ENCODE measurements around the gene OR9A4. TPM values are rescaled to one million over a fixed set of nuclear protein-coding genes. Genes with fewer than 3 reads are reported as not detected.
"Not testable (repeated sequence)": the region's sequence is repeated elsewhere in the genome, so short reads cannot be mapped to it uniquely, and the experiment has no call there.

Gene OR9A4, protein sequence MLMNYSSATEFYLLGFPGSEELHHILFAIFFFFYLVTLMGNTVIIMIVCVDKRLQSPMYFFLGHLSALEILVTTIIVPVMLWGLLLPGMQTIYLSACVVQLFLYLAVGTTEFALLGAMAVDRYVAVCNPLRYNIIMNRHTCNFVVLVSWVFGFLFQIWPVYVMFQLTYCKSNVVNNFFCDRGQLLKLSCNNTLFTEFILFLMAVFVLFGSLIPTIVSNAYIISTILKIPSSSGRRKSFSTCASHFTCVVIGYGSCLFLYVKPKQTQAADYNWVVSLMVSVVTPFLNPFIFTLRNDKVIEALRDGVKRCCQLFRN
- total RNA-seq = not detected
- long read RNA-seq = 0 reads

DNA sequence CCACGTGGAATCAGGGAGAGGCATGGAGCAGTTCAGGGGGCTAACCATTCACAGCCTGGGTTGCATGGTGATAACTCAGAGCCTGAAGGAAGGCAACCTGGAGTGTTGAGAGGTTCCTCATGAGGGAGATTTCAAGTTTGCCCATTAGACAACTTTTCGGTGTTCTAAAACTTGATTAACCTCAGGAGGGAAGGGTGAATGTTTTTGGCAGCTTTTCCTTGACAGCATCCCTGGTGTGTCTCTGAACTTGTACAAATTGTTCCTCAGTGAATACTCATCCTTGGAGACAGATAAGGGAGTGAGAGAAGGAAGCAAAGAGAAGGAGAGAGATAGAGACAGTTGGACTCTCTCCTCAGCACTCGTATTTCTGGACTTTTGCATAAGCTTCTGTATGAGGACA lies at the start of gene OR9A4:
TSS of gene OR9A4 (plus strand) at position 301 of the 400 bp plus-strand sequence. CDS start 2,477 bp downstream, outside the sequence.
- ATAC-seq (no peak), DNase-seq (no peak)
- intact Hi-C loops (cut with DNase I) = no loop called here

DNA sequence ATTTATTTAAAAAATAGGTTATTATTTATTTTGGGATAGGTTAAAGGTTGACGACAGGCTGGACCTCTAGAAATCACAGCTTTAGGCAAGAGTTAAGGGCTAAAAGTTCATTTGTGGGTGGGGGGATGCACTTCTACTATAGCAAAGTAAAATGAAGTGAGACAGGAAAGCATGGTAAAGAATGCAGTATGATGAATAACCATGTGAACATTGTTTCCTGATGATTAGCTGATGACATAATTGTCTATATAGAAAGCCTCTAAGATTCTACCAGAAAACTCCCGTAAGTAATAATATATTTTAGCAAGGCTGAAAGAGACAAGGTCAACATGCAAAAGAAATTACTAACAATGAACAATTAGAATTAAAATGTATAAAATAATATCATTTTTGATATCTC lies 49.2 kb upstream of the OR9A4 start:
- intact Hi-C loops (cut with DNase I) = no loop called here
- DNase-seq = no peak
- no peak for ATAC-seq

DNA sequence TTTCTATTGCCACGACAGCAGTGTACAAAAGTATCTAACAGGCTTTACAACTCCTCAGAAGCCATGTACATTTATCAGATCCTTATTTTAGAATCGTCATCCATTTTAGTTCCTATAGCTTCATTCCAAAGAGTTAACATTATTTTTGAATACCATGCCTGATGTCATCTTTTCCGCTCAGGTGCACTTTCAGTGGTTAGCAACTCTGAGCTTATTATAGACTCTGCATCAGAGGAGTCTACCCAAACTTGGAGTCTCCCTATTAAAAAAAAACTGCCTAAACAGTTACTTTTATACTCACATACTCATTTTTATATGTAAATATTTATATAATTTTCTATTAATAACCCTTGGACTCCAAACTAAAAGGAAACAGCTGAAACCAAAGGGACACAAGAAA lies 43.3 kb upstream of the OR9A4 start:
- no peak for ATAC-seq
- intact Hi-C loops (cut with DNase I) = no loop called here
- DNase-seq = no peak

DNA sequence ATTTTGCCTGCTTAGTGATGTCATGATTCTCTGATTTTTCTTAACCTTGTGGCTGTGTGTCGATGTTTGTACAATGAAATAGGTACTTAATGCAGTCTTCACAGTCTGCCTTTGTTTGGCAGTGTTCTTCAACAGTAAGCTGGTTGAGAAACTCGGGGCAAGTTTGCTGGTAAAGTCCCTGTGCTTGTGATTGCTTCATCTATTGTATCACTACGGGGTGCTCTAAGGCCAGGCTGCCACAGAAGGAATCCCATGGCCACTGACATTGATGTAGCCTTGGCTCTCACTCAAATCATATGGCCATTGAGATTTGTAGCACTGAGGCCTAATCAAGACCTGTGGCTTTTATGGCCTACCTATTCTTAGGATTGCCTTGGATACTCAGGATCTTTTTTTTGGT lies 41.4 kb upstream of the OR9A4 start:
- DNase-seq (no peak), ATAC-seq (no peak)
- intact Hi-C loops (cut with DNase I) = no loop called here

DNA sequence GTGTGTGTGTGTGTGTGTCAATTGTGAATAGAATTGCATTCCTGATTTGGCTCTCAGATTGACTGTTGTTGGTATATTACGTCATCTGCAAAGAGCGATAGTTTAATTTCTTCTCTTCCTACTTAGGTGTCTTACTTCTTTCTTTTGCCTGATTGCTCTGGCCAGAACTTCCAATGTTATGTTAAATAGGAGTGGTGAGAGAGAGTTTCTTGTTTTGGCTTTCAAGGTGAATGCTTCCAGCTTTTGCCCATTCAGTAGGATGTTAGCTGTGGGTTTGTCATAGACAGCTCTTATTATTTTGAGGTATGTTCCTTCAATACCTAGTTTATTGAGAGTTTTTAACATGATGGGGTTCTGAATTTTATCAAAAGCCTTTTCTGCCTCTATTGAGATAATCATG lies 40.7 kb upstream of the OR9A4 start:
- intact Hi-C loops (cut with DNase I) = no loop called here
- DNase-seq = no peak
- ATAC-seq = no peak

DNA sequence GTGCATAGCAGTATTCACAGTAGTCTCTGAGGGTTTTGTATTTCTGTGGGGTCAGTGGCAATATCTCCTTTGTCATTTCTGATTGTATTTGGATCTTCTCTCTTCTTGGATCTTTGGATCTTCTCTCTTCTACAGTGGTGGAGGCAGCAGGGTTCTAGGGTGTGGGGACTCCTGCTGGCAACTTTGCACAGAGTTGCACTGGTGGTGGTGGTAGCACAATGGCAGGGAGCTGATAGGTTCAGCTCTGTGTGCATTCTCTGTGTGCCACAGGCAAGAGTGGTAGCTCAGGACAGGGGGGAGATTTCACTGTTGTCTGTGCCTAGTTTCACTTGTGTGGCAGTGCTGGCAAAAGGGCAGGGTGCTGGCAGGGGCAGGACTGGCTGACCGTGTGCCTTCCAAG lies 39.8 kb upstream of the OR9A4 start:
- no peak for ATAC-seq
- intact Hi-C loops (cut with DNase I) = no loop called here
- DNase-seq = no peak

DNA sequence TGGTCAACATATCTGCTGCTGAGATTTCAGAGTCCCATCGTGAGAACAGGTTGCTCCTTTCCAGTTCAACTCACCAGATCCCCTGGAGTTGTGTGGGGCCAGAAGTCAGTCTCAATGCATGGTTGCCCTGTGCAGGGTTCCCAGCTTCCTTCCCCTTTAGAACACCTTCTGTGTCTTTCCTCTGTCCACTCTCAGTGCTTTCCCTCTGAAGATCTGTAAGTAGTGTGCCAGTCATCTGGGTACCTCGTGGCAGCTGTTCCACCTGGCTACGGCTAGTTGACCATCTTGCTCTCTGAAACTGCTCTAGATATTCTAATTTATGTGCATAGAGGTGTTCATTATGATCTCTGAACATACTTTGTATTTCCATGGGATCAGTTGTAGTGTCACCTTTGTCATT lies 38.8 kb upstream of the OR9A4 start:
- DNase-seq (no peak), ATAC-seq (no peak)
- intact Hi-C loops (cut with DNase I) = no loop called here

DNA sequence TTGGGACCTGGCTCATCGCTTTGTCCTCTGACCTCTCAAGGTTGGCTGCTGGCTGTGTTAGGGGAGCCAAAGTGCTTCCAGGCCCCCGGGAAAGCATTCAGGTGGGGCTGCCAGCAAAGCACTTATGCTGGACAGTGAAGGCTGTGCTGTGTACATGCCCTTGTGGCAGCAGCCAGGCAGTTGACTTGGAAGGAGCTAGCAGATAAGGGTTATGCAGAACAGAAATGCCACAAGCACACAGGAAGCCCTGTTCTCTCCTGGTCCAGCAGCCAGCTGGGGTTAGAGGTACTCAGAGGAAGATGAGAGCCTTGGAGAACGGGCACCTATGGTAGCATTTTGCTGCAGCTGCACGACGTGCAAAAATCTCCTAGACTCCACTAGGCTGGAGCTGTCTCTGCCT lies 35.2 kb upstream of the OR9A4 start:
- intact Hi-C loops (cut with DNase I) = no loop called here
- ATAC-seq = no peak

DNA sequence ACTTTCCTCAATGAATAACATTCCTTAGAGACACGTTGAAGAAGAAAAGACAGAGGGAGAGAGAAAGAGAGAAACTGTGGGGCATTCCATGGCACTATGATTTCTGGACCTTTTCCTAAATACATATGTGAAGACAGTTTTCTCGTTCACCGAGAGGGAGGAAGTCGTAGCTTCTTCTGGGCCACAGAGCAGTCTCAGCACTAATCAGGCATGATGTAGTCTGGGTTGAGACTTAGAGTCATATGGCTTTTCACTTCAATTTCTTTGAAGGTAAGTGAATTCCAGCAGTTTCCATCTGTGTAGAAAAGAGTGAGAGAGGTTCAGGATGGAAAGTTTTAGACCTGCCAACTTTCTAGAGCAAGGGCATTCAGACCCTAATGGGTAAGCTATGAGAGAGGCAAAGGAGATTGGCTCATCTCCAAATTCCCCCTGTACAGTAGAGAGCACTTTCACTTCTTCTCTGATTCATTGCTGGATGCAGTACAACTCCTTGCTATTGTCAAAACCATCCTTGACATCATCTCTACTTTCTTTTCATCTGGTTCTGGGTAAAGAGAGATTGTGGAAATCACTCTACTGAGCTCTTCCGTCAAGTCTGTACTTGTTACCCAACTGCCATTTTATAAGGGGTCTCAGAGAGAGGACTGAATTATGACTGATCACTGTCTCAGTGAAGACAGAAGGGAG lies 31.5 kb upstream of the OR9A4 start:
- intact Hi-C loops (cut with DNase I) = no loop called here
- no peak for DNase-seq
- ATAC-seq = no peak

More for the DNA sequence above, 35.2 kb upstream of the OR9A4 start:
- no peak for DNase-seq

DNA sequence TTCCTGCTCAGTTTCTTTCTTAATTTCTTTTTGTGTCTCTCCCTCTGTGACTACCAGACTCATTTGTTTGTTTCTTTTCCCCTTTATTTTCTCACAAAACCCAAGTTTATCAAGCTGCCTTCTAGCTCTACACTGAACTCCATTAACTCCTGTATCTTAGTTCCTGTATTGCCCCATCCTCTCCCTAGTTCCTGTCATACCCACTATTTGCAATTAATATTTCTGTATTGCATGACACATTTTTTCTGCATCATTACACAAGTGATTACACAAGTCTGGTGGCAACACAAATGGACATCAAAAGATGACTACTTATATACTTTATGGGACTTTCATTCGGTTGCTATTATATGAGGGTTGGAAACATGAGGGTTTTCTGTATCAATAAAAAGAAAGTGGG lies 26.9 kb upstream of the OR9A4 start:
- DNase-seq (no peak), ATAC-seq (no peak)
- intact Hi-C loops (cut with DNase I) = no loop called here

DNA sequence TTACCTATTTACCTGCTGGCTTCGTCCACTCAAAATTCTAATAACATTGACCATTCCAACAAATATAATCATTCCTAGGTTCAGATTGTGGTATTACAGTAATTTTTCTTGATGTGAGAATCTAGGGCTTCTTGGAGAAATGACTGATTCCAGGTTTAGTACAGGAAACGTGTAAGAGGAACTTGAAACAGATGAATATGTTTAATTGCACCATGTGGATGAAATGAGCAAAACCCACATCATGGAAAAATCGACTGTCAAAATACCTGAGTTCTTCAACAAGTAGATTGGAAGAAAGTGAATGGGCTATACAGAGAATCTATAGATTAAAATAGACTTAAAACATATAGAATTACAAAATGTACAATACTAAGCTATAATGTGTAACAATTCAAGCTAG lies 24.9 kb upstream of the OR9A4 start:
- ATAC-seq (no peak), DNase-seq (no peak)
- intact Hi-C loops (cut with DNase I) = no loop called here

DNA sequence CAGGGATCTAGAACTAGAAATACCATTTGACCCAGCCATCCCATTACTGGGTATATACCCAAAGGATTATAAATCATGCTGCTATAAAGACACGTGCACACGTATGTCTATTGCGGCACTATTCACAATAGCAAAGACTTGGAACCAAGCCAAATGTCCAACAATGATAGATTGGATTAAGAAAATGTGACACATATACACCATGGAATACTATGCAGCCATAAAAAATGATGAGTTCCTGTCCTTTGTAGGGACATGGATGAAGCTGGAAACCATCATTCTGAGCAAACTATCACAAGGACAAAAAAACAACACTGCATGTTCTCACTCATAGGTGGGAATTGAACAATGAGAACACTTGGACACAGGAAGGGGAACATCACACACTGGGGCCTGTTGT lies 16.8 kb upstream of the OR9A4 start:
- intact Hi-C loops (cut with DNase I); DNase-seq; ATAC-seq: not testable (repeated sequence)

DNA sequence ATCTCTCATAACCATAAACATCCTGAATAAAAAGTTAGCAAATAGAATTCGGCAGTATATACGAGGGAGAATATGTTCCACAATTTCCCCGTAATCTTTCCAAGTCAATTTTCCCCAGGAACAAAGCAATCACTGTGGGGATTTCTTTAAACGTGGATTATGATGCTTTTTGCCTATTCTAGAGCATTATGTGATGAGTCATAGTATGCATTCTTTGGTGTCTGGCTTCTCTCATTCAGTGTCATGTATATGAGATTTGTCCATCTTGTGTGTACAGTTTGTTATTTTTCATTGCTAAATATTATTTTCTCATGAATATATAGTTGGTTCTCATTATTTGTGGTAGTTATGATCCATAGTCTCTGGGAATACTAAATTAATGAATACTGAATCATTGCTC lies 9.9 kb upstream of the OR9A4 start:
- ATAC-seq (no peak), DNase-seq (no peak)
- intact Hi-C loops (cut with DNase I) = no loop called here

DNA sequence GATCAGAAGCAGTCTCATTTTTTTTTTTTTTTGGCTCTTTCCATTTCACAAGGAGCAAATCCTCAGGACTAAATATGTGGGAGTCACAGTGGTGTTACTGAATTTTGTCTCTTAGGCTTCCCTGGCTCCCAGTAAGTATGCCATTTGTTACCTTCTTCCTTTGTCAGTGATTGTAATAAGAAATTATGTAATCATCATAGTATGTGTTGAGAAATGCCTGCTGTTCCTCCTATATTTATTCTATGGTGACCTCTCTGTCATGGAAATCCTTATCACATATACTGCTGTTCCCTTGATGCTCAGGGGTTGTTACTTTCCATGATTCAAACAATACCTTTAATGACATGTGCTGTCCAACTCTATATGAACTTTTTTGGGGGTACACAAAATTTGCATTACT lies 4.8 kb upstream of the OR9A4 start:
- ATAC-seq (no peak), DNase-seq (no peak)
- intact Hi-C loops (cut with DNase I) = no loop called here

DNA sequence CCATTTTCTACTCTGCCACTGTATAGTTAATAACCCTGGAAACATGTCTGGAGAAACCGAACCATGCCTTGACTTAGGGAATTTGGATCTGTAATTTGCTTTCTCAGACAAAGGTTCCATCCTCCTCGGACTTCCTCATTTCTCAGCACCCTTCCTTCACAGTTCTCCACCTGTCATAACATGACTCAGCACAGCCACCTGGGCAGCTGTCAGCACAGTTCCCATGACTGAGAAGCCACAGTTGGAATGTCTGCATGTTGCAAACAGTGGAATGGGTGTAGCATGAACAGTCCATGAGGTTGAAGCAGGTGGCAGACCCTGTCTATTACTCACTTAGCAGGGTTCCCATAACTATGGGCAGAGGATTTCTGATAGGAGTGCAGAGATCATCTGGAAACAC lies 634 bp upstream of the OR9A4 start:
- DNase-seq (no peak), ATAC-seq (no peak)
- intact Hi-C loops (cut with DNase I) = no loop called here

DNA sequence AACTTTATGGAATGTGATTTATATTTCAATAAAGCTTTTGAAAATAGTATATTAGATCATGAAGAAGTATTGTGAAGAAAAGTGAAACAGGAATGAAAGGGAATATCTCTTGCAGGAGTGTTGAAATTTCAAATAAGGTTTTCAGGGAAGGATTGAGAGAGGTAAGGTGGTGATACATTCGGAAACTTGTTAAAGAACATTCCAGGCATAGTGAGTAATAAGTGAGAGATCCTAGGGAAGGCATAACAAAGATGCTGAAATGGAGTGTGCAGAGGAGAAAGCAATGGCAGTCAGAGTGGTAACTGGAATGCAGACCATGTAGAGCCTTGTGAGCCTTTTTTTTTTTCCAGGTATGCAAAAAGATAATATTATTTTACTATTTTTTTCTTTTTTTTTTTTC lies 4.1 kb downstream of the OR9A4 start:
- ATAC-seq (no peak), DNase-seq (no peak)
- intact Hi-C loops (cut with DNase I) = no loop called here

DNA sequence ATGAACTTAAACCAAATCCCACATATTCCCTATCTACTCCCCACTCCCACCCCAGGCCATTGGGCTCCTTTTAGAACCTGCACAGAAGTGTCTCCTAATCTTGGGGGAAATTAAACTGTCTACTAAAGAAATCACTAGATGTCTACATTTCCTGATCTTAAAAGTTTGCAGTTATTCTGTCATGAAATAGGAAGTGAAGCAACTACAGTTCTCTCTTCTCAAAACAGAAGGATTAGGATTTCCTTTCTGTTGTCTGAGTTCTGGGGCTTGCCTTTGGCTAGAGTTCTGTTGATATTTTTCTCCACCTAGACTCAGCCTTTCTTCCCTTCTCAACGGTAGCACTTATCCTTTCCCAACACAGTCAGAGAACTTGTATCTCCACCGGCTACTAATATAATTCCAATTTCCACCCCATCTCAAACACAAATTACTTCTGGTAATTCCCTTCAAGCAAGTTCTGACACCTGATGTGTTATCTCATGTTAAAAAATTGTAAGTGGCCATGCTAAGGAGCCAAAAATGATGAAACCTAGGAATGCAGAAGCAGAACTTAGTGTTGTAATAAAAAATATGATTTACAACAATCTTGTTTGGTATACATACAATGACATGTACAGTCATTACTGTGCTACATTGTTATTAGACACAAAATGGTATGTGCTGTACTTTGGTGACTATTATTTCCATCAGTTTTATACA lies 12.1 kb downstream of the OR9A4 start:
- no peak for ATAC-seq
- intact Hi-C loops (cut with DNase I) = no loop called here

DNA sequence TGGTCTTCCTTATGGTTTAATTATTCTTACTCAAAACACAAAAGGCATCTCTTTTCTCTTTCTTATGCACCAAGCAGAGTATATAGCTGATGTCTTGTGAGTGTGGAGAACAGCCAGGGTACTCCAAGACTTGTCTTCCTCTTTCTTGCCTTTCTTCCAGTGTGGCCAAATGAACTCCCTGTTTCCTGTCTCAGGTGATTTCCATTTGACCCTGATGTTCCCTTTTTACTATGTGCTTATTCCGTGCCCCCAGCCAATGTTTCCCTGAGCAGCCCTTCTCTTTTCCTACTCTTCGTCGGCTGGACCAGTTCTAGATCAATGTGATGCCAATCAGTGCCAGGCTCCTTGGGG lies 12.6 kb downstream of the OR9A4 start:
- intact Hi-C loops (cut with DNase I) = no loop called here
- DNase-seq (no peak), ATAC-seq (no peak)

More for the DNA sequence above, 12.1 kb downstream of the OR9A4 start:
- DNase-seq = no peak

DNA sequence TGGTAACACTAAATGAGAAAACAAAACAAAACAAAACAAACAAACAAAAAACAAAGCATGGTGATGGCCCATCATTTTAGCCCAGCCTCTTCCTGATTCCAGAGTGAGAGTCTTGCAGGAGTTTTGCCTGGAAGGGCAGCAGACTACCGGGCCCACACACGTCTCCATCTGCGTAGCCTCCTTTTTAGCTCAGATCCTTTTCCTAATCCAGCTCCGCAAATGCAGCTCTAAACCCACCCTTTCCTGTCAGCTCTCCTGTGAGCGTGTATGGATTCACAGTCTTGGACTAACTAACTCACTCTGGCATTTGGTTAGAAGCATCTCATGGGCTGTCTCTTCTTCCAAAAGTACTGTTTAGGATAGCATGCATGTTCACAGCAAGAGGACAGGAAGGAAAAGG lies 14.0 kb downstream of the OR9A4 start:
- DNase-seq (no peak), ATAC-seq (no peak)
- intact Hi-C loops (cut with DNase I) = no loop called here

DNA sequence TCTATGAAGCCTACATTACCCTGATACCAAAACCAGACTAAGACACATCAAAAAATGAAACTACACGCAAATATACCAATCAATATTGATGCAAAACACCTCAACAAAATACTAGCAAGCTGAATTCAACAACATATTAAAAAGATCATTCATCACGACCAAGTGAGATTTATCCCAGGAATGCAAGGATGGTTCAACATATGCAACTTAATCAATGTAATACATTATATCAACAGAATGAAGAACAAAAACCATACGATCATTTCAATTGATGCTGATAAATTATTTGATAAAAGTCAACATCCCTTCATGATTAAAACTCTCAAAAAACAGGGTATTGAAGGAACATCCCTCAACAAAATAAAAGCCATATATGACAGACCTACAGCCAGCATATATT lies 24.9 kb downstream of the OR9A4 start:
- DNase-seq (no peak), ATAC-seq (no peak)
- intact Hi-C loops (cut with DNase I) = no loop called here

DNA sequence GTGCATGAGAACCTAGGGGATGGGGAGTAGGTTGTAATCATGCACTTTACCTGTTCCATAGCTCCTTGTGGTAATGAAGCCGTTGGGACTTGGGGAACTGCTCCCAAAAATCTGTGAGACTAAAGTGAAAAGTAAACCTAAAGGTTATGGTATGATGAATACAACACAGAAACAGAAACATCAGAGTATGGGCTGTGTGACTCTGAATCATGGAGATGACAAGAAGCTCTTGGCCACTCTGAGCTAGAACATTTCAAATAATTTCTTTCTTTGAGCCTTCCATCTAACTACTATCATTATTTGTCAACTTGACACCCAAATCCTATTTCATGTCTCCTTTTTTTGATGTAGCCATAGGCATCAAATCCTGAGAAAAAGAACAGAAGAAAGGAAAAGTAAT lies 27.6 kb downstream of the OR9A4 start:
- intact Hi-C loops (cut with DNase I) = no loop called here
- DNase-seq (no peak), ATAC-seq (no peak)

All from left cardiac atrium (tissue), 4 donors.